Vagina (tissue), 2 donors: ENCODE data around the gene KAZN. TPM values are rescaled to one million over a fixed set of nuclear protein-coding genes. Genes with fewer than 3 reads are reported as not detected.

Source experiments
- DNase-seq, 2 donors: peaks; one replicate each; pipeline ENCODE4 v3.0.0-alpha.2; 2017; ENCODE audit errors: extremely low spot score in 2 of 2
- H3K27ac ChIP-seq: fragments of 200-600 bp; sonication (generic); one replicate; pipeline ENCODE4 v1.5.1; 2019
- H3K27me3 ChIP-seq: fragments of 200-600 bp; sonication (generic); one replicate; pipeline ENCODE4 v1.5.1; 2019
- H3K36me3 ChIP-seq, 2 donors: fragments of 200-600 bp; sonication (generic); one replicate each; pipeline ENCODE4 v1.5.1; 2017 to 2019
- H3K4me1 ChIP-seq: fragments of 200-600 bp; sonication (generic); one replicate; pipeline ENCODE4 v1.5.1; 2019
- H3K4me3 ChIP-seq, 2 donors: fragments of 200-600 bp; sonication (generic); 1 replicate in 1 of 2; 2 replicates in 1 of 2; pipeline ENCODE4 v1.5.1; 2016 to 2019
- H3K9me3 ChIP-seq: fragments of 200-600 bp; sonication (generic); one replicate; pipeline ENCODE4 v1.5.1; 2019
- CTCF ChIP-seq, 3 experiments: fragments of 450-650 bp in 2 of 3; fragments of 200-600 bp in 1 of 3; sonication (generic) in 1 of 3; IDR thresholded peaks; one replicate each; pipeline ENCODE4 v1.5.1; 2017 to 2019; ENCODE audit warnings: antibody characterized with exemption in 3 of 3, mild to moderate bottlenecking in 2 of 3, moderate library complexity in 2 of 3
- POLR2A ChIP-seq, 2 donors: fragments of 450-650 bp; IDR thresholded peaks; one replicate each; pipeline ENCODE4 v1.6.1; 2017; ENCODE audit warnings: antibody characterized with exemption in 2 of 2, mild to moderate bottlenecking in 2 of 2, moderate library complexity in 2 of 2
- POLR2AphosphoS5 ChIP-seq, 2 donors: sonication (generic); formaldehyde crosslinking; IDR thresholded peaks; one replicate each; pipeline ENCODE4 v1.9.0; 2017; ENCODE audit warnings: antibody characterized with exemption in 2 of 2, mild to moderate bottlenecking in 2 of 2, low read depth in 1 of 2; ENCODE audit not compliant: insufficient read depth in 1 of 2
- intact Hi-C: fragments of 100-400 bp; cut with DNase I; formaldehyde crosslinking; loops from one replicate; pipeline ENCODE4 v1.15.1; 2023
- total RNA-seq: library from RNA; depleted of rRNA; stranded (reverse); fragments of >200 nt; gene quantifications from one replicate; pipeline ENCODE4 v1.2.3, GENCODE V29; 2016

KAZN gene
- total RNA-seq, 1 donor from 2014 or later: 29.5 TPM

GRCh38 chr1:14841456-14841855 is 243.0 kb downstream of the KAZN start:
- intact Hi-C loops: no loop called here

DNA sequence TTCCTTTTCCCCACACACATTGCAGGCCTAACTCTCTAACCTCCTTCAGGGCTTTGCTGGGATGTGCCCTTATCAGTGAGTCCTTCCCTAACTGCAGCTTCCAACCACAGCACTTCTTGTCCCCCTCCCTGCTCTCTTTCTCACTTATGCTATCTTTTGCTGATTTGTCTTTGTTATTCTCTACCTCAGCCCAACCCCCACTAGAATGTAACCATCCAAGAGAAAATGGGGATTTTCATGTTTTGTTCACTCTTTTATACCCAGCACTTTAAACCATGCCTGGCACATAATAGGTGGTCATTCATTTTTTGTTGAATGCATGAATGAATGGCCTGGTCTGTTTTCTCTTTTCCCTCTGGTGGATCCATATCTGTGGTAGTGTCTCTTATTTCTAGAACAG is 243.5 kb downstream of the KAZN start:
- intact Hi-C loops: no loop called here
- H3K4me1 ChIP-seq: peaks cover 10% of the 10 kb centered on the region

More at GRCh38 chr1:14841456-14841855, 243.0 kb downstream of the KAZN start:
- H3K27ac ChIP-seq: peak overlapping the region; percentile 64
- peaks cover 3% of the 10 kb centered on the region for H3K9me3 ChIP-seq
- no peak for DNase-seq
- H3K4me1 ChIP-seq: peaks cover 10% of the 10 kb centered on the region
- no peaks in the 10 kb centered on the region for H3K36me3 ChIP-seq
- no peaks in the 10 kb centered on the region for H3K27me3 ChIP-seq
- TF ChIP-seq POLR2AphosphoS5 (IDR thresholded peaks at IDR 0.05; ENCODE audit: insufficient read depth in 1 of 2, low read depth in 1 of 2): no peak
- no peak for TF ChIP-seq POLR2A (IDR thresholded peaks at IDR 0.05)
- no peak for TF ChIP-seq CTCF (IDR thresholded peaks at IDR 0.05)
- H3K4me3 ChIP-seq: no peak overlapping the region

GRCh38 chr1:14842361-14842760 is 243.9 kb downstream of the KAZN start:
- TF ChIP-seq POLR2AphosphoS5 (IDR thresholded peaks at IDR 0.05; ENCODE audit: insufficient read depth in 1 of 2, low read depth in 1 of 2) (no peak), POLR2A (IDR thresholded peaks at IDR 0.05) (no peak), CTCF (IDR thresholded peaks at IDR 0.05) (no peak)
- intact Hi-C loops: no loop called here
- Histone ChIP-seq H3K27ac (peak overlapping the region; percentile 64), H3K36me3 (no peaks in the 10 kb centered on the region), H3K4me3 (no peak overlapping the region), H3K4me1 (peaks cover 10% of the 10 kb centered on the region), H3K27me3 (no peaks in the 10 kb centered on the region), H3K9me3 (peaks cover 3% of the 10 kb centered on the region)
- no peak for DNase-seq

More for the DNA sequence above, 243.5 kb downstream of the KAZN start:
- peak overlapping the region; percentile 64 for H3K27ac ChIP-seq
- TF ChIP-seq POLR2A (IDR thresholded peaks at IDR 0.05) (no peak), CTCF (IDR thresholded peaks at IDR 0.05) (no peak), POLR2AphosphoS5 (IDR thresholded peaks at IDR 0.05; ENCODE audit: insufficient read depth in 1 of 2, low read depth in 1 of 2) (no peak)
- H3K4me3 ChIP-seq: no peak overlapping the region
- no peaks in the 10 kb centered on the region for H3K36me3 ChIP-seq
- DNase-seq: no peak
- H3K27me3 ChIP-seq: no peaks in the 10 kb centered on the region
- peaks cover 3% of the 10 kb centered on the region for H3K9me3 ChIP-seq

GRCh38 chr1:14842891-14843290 is 244.4 kb downstream of the KAZN start:
- Histone ChIP-seq H3K9me3 (peaks cover 3% of the 10 kb centered on the region), H3K27ac (peak overlapping the region; percentile 64), H3K27me3 (no peaks in the 10 kb centered on the region), H3K4me1 (peaks cover 10% of the 10 kb centered on the region), H3K4me3 (no peak overlapping the region), H3K36me3 (no peaks in the 10 kb centered on the region)
- TF ChIP-seq POLR2AphosphoS5 (IDR thresholded peaks at IDR 0.05; ENCODE audit: insufficient read depth in 1 of 2, low read depth in 1 of 2) (no peak), POLR2A (IDR thresholded peaks at IDR 0.05) (no peak)
- DNase-seq: no peak
- intact Hi-C loops: no loop called here

DNA sequence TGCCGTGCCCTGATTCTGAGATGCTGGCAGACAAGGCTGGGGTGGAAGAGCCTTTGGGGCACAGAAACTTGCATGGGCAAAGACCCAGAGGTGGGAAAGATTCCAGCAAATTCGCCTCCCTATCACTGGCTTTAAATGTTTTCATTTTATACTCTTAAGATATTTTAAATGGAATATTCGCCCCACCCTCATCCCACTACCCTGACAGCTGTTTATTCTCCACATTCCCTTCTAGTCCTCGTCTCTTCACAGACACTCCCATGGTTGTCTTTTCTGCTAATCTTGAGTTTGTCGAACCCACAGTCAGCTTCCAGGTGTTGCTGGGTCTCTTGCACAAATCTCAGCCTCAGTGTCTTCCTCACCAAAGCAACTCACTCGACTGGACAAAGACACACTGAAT is 245.0 kb downstream of the KAZN start:
- Histone ChIP-seq H3K4me1 (peaks cover 10% of the 10 kb centered on the region), H3K36me3 (no peaks in the 10 kb centered on the region), H3K27me3 (no peaks in the 10 kb centered on the region), H3K4me3 (no peak overlapping the region), H3K27ac (peak overlapping the region; percentile 64), H3K9me3 (peaks cover 3% of the 10 kb centered on the region)
- intact Hi-C loops: no loop called here
- DNase-seq: no peak
- TF ChIP-seq CTCF (IDR thresholded peaks at IDR 0.05) (no peak), POLR2AphosphoS5 (IDR thresholded peaks at IDR 0.05; ENCODE audit: insufficient read depth in 1 of 2, low read depth in 1 of 2) (no peak), POLR2A (IDR thresholded peaks at IDR 0.05) (no peak)
